H9 (cell line): Measurements from ENCODE around the gene MBTPS2. TPM values are rescaled to one million over a fixed set of nuclear protein-coding genes. Genes with fewer than 3 reads are reported as not detected.

Source experiments
- DNase-seq: peaks from one replicate; pipeline ENCODE4 v3.0.0-alpha.2; 2017
- H2AFZ ChIP-seq: one replicate; pipeline ENCODE4 v1.6.1; 2013; ENCODE audit warnings: mild to moderate bottlenecking, low read length, control low read depth, moderate library complexity
- H2AK5ac ChIP-seq: 2 replicates; pipeline ENCODE4 v1.6.1; 2013; ENCODE audit warnings: low read length, control low read depth, mixed read lengths; ENCODE audit not compliant: insufficient read length
- H2BK120ac ChIP-seq: one replicate; pipeline ENCODE4 v1.6.1; 2013; ENCODE audit warnings: low read depth, mild to moderate bottlenecking, low read length, control low read depth, inconsistent platforms; ENCODE audit not compliant: poor library complexity, severe bottlenecking
- H2BK12ac ChIP-seq: 2 replicates; pipeline ENCODE4 v1.6.1; 2013; ENCODE audit warnings: low read length, control low read depth, mixed read lengths, low read depth; ENCODE audit not compliant: insufficient read length
- H2BK15ac ChIP-seq: 2 replicates; pipeline ENCODE4 v1.6.1; 2013; ENCODE audit warnings: low read depth, low read length, control low read depth
- H2BK20ac ChIP-seq: one replicate; pipeline ENCODE4 v1.6.1; 2013; ENCODE audit warnings: low read depth, mild to moderate bottlenecking, low read length, control low read depth, inconsistent platforms; ENCODE audit not compliant: poor library complexity, severe bottlenecking
- H2BK5ac ChIP-seq: 2 replicates; pipeline ENCODE4 v1.6.1; 2013; ENCODE audit warnings: low read length, control low read depth, mixed read lengths; ENCODE audit not compliant: insufficient read length
- H3K14ac ChIP-seq: 2 replicates; pipeline ENCODE4 v1.6.1; 2013; ENCODE audit warnings: low read length, control low read depth; ENCODE audit not compliant: insufficient read depth
- H3K18ac ChIP-seq: 2 replicates; pipeline ENCODE4 v1.6.1; 2013; ENCODE audit warnings: low read depth, mild to moderate bottlenecking, mixed read lengths, low read length, control low read depth; ENCODE audit not compliant: insufficient read length
- H3K23ac ChIP-seq: 2 replicates; pipeline ENCODE4 v1.6.1; 2013; ENCODE audit warnings: low read length, control low read depth, mixed read lengths, low read depth; ENCODE audit not compliant: insufficient read length
- H3K23me2 ChIP-seq: 2 replicates; pipeline ENCODE4 v1.6.1; 2013; ENCODE audit warnings: low read depth, mild to moderate bottlenecking, mixed read lengths, low read length, control low read depth; ENCODE audit not compliant: insufficient read length, poor library complexity, severe bottlenecking
- H3K27ac ChIP-seq: 2 replicates; pipeline ENCODE4 v1.5.1; 2013; ENCODE audit warnings: low read length, control low read depth, mixed read lengths, low read depth; ENCODE audit not compliant: insufficient read length
- H3K27me3 ChIP-seq: 2 replicates; pipeline ENCODE4 v1.6.1; 2013; ENCODE audit warnings: low read length, control low read depth, inconsistent platforms; ENCODE audit not compliant: insufficient read depth
- H3K4ac ChIP-seq: 2 replicates; pipeline ENCODE4 v1.6.1; 2013; ENCODE audit warnings: low read depth, mild to moderate bottlenecking, control low read depth, inconsistent platforms, low read length, moderate library complexity
- H3K4me1 ChIP-seq: 2 replicates; pipeline ENCODE4 v1.6.1; 2013; ENCODE audit warnings: low read length, control low read depth, inconsistent platforms; ENCODE audit not compliant: insufficient read depth
- H3K4me2 ChIP-seq: 2 replicates; pipeline ENCODE4 v1.6.1; 2013; ENCODE audit warnings: low read length, control low read depth, mixed read lengths; ENCODE audit not compliant: insufficient read length, insufficient read depth
- H3K56ac ChIP-seq: 2 replicates; pipeline ENCODE4 v1.6.1; 2013; ENCODE audit warnings: low read depth, mild to moderate bottlenecking, mixed read lengths, low read length, control low read depth; ENCODE audit not compliant: insufficient read length
- H3K79me1 ChIP-seq: 2 replicates; pipeline ENCODE4 v1.6.1; 2013; ENCODE audit warnings: low read depth, mild to moderate bottlenecking, moderate library complexity, low read length, control low read depth, inconsistent platforms; ENCODE audit not compliant: insufficient read depth, poor library complexity, severe bottlenecking
- H3K79me2 ChIP-seq: 2 replicates; pipeline ENCODE4 v1.6.1; 2013; ENCODE audit warnings: low read length, control low read depth, inconsistent platforms; ENCODE audit not compliant: insufficient read depth
- H3K9ac ChIP-seq: 2 replicates; pipeline ENCODE4 v1.6.1; 2013; ENCODE audit warnings: low read length, control low read depth, mixed read lengths; ENCODE audit not compliant: insufficient read length; ENCODE audit errors: extremely low read depth
- H3K9me3 ChIP-seq: one replicate; pipeline ENCODE4 v1.6.1; 2013; ENCODE audit warnings: low read depth, low read length, inconsistent platforms; ENCODE audit not compliant: control insufficient read depth
- H3T11ph ChIP-seq: one replicate; pipeline ENCODE4 v1.6.1; 2013; ENCODE audit warnings: mild to moderate bottlenecking, low read length, control low read depth, inconsistent platforms
- H4K20me1 ChIP-seq: one replicate; pipeline ENCODE4 v1.6.1; 2013; ENCODE audit not compliant: control insufficient read depth, insufficient read length, insufficient read depth
- H4K5ac ChIP-seq: 2 replicates; pipeline ENCODE4 v1.6.1; 2013; ENCODE audit warnings: low read depth, mild to moderate bottlenecking, mixed read lengths, low read length, control low read depth; ENCODE audit not compliant: insufficient read length
- H4K8ac ChIP-seq: replicated peaks from 2 replicates; pipeline ENCODE4 v1.6.1; 2013; ENCODE audit warnings: low read length, control low read depth, mixed read lengths, low read depth; ENCODE audit not compliant: insufficient read length
- H4K91ac ChIP-seq: 2 replicates; pipeline ENCODE4 v1.6.1; 2013; ENCODE audit warnings: low read depth, mild to moderate bottlenecking, moderate library complexity, mixed read lengths, low read length, control low read depth; ENCODE audit not compliant: insufficient read length
- H3K27ac Mint-ChIP-seq, 3 experiments: 2 replicates in 2 of 3; 3 replicates in 1 of 3; pipeline ENCODE4 v1.8.0; 2020 to 2021; ENCODE audit warnings: mixed read lengths in 3 of 3, mild to moderate bottlenecking in 1 of 3, moderate library complexity in 1 of 3
- H3K27me3 Mint-ChIP-seq: 2 replicates; pipeline ENCODE4 v1.8.0; 2021; ENCODE audit warnings: low read depth, mild to moderate bottlenecking, moderate library complexity, mixed read lengths
- H3K36me3 Mint-ChIP-seq, 3 experiments: 2 replicates in 2 of 3; 3 replicates in 1 of 3; pipeline ENCODE4 v1.8.0; 2020 to 2021; ENCODE audit warnings: low read depth in 3 of 3, mixed read lengths in 3 of 3; ENCODE audit not compliant: insufficient read depth in 1 of 3
- H3K4me1 Mint-ChIP-seq, 2 experiments: 2 replicates each; pipeline ENCODE4 v1.8.0; 2020; ENCODE audit warnings: mixed read lengths in 2 of 2
- H3K4me3 Mint-ChIP-seq, 2 experiments: 2 replicates in 1 of 2; 3 replicates in 1 of 2; pipeline ENCODE4 v1.8.0; 2020 to 2021; ENCODE audit warnings: mild to moderate bottlenecking in 2 of 2, mixed read lengths in 2 of 2, moderate library complexity in 1 of 2
- H3K9me3 Mint-ChIP-seq, 2 experiments: 2 replicates in 1 of 2; 3 replicates in 1 of 2; pipeline ENCODE4 v1.8.0; 2020; ENCODE audit warnings: mild to moderate bottlenecking in 2 of 2, mixed read lengths in 2 of 2, moderate library complexity in 1 of 2
- total RNA-seq: library from RNA; stranded (reverse); gene quantifications from 2 replicates; pipeline ENCODE4 v1.2.1, GENCODE V29; 2021
- TF ChIP-seq, protein P1 (sequence below): fragments of 200-600 bp; sonication (generic); conservative IDR thresholded peaks from 3 replicates; pipeline ENCODE4 v1.8.0; 2021; ENCODE audit warnings: antibody characterized with exemption, mild to moderate bottlenecking

MBTPS2 gene
- total RNA-seq, 1 experiment from 2014 or later: 6.8 TPM

DNA sequence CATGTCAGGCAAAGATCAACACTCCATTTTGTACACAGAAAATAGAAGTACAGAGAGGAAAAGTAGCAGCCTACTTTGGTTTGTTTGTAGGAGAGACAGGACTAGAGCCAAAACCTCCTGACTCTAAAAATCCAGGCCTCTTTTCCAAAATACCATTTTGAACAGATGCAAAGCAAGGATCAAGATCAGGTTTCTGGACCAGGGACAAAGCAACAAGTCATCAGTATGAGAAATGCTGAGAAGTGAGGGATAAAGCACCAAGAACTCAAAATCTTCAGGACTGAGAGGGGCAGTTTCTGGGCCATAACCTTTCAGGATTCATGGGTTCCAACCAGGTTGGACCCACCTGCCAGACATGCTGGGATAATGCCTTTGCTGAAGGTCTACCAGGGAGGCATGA is 36.6 kb upstream of the MBTPS2 start:
- Histone ChIP-seq H2BK20ac (no peak overlapping the region), H3K23me2 (no peaks in the 10 kb centered on the region)
- DNase-seq: no peak

More for the DNA sequence above, 36.6 kb upstream of the MBTPS2 start:
- H3K18ac ChIP-seq: no peak overlapping the region
- Mint-ChIP-seq H3K9me3 (peaks cover 0 to 28% of the 10 kb centered on the region in 2 experiments; a peak in 3 of 5 replicates), H3K4me3 (no peak overlapping the region), H3K27ac (no peak overlapping the region), H3K27me3 (no peaks in the 10 kb centered on the region), H3K4me1 (peaks cover 7 to 10% of the 10 kb centered on the region in 2 experiments; a peak in 3 of 4 replicates), H3K36me3 (no peaks in the 10 kb centered on the region)
- H3K9me3 ChIP-seq: no peaks in the 10 kb centered on the region
- H3T11ph ChIP-seq: no peak overlapping the region
- H3K56ac ChIP-seq: no peak overlapping the region
- no peak overlapping the region for H3K4ac ChIP-seq
- no peak overlapping the region for H4K8ac ChIP-seq
- no peak overlapping the region for H3K4me2 ChIP-seq
- H3K14ac ChIP-seq: no peak overlapping the region
- H2BK120ac ChIP-seq: no peak overlapping the region
- TF ChIP-seq, protein P1, sequence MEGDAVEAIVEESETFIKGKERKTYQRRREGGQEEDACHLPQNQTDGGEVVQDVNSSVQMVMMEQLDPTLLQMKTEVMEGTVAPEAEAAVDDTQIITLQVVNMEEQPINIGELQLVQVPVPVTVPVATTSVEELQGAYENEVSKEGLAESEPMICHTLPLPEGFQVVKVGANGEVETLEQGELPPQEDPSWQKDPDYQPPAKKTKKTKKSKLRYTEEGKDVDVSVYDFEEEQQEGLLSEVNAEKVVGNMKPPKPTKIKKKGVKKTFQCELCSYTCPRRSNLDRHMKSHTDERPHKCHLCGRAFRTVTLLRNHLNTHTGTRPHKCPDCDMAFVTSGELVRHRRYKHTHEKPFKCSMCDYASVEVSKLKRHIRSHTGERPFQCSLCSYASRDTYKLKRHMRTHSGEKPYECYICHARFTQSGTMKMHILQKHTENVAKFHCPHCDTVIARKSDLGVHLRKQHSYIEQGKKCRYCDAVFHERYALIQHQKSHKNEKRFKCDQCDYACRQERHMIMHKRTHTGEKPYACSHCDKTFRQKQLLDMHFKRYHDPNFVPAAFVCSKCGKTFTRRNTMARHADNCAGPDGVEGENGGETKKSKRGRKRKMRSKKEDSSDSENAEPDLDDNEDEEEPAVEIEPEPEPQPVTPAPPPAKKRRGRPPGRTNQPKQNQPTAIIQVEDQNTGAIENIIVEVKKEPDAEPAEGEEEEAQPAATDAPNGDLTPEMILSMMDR: no peak
- no peak overlapping the region for H2BK12ac ChIP-seq
- H3K23ac ChIP-seq: no peak overlapping the region
- H3K79me2 ChIP-seq: no peaks in the 10 kb centered on the region
- no peak overlapping the region for H2AK5ac ChIP-seq
- H4K5ac ChIP-seq: no peak overlapping the region
- H3K4me1 ChIP-seq: no peaks in the 10 kb centered on the region
- H2AFZ ChIP-seq: no peak overlapping the region
- no peaks in the 10 kb centered on the region for H3K27me3 ChIP-seq
- no peaks in the 10 kb centered on the region for H4K20me1 ChIP-seq
- no peak overlapping the region for H3K27ac ChIP-seq
- H3K9ac ChIP-seq: no peak overlapping the region
- H3K79me1 ChIP-seq: no peaks in the 10 kb centered on the region
- H4K91ac ChIP-seq: no peak overlapping the region
- H2BK5ac ChIP-seq: no peak overlapping the region
- no peak overlapping the region for H2BK15ac ChIP-seq
